Activated T-helper 1 cell treated with Interleukin-2 at 50 U/mL for 16 hours (primary cell): Measurements from ENCODE around the gene CLDN7.
A peak's percentile ranks its signal among the peaks of the same experiment; 100 is the strongest.

Experiments used
- DNase-seq: peaks from one replicate; pipeline ENCODE4 v3.0.0-alpha.2; 2020; ENCODE audit warnings: low read depth

Gene CLDN7, protein sequence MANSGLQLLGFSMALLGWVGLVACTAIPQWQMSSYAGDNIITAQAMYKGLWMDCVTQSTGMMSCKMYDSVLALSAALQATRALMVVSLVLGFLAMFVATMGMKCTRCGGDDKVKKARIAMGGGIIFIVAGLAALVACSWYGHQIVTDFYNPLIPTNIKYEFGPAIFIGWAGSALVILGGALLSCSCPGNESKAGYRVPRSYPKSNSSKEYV

DNA sequence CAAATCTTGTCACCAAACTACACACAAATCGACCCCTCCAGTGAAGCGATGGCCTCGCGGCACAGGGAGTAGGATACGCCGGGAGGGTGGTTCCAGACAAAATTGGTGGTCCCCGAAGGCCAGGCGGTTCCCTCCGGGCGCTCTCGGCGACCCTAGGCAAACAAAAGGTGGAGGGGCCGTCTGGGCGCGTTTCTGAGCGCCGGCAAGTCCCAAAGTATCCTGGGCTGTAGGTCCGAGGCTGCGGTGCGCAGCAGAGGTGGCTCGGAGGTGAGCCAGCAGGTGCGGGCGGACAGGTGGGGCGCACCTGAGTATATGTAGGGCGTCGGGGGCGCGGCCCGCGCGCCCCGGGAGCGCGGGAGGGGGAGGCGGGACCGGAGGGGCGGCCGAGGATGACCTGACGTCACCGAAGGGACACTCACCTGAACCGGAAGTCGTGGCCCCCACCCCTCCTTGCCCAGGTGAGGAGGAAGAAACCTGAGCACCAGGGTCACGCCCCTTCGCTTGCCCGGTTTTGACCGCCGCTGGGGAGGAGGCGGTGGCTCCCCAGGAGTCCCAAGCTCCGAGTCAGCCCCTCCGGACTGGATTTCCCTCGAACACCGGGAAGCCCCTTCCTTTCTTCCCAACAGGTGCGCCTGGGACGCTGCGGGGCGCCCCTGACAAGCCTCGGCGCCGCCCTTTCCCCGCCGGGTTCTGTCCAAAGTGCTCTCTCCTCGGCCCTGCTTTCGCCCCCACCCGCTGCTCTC lies at the start of gene CLDN7:
Gene CLDN7, minus strand, starts transcription at position 287 of the 743 bp plus-strand sequence. CDS start 435 bp downstream, outside the sequence.
- DNase-seq: no peak

DNA sequence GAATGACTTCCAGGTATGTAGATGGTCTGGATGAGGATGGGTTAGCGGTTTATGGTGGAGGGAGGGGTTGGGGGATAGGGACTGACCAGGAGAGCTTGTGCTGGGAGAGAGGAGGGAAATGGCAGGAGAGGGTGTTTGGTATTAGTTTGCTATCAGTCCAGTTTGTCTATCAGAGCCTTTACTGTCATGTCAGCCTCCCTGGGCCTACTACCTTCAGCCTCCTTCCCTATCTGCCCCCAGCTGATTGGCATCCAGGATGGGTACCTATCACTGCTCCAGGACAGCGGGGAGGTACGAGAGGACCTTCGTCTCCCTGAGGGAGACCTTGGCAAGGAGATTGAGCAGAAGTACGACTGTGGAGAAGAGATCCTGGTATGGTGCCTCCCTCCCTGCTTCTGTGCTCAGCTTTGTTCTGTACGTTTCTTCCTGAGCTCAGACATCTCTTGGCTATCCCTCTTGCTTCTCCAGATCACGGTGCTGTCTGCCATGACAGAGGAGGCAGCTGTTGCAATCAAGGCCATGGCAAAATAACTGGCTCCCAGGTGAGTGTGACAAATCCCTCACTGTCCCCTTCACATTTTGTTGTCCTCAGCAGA lies 48.9 kb upstream of the CLDN7 start:
- DNase-seq: no peak

DNA sequence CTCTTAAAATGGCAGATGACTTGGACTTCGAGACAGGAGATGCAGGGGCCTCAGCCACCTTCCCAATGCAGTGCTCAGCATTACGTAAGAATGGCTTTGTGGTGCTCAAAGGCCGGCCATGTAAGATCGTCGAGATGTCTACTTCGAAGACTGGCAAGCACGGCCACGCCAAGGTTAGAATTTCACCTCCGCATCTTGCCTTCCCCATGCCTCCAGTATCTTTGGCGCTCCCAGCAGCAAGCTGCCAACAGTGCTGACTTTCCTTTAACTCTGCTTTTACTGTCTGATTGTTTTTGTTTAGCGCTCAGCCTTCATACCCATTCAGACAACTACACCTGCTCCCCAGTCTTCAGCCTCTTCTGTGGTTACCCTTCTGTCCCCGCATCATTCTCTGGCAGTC lies 47.4 kb upstream of the CLDN7 start:
- no peak for DNase-seq

DNA sequence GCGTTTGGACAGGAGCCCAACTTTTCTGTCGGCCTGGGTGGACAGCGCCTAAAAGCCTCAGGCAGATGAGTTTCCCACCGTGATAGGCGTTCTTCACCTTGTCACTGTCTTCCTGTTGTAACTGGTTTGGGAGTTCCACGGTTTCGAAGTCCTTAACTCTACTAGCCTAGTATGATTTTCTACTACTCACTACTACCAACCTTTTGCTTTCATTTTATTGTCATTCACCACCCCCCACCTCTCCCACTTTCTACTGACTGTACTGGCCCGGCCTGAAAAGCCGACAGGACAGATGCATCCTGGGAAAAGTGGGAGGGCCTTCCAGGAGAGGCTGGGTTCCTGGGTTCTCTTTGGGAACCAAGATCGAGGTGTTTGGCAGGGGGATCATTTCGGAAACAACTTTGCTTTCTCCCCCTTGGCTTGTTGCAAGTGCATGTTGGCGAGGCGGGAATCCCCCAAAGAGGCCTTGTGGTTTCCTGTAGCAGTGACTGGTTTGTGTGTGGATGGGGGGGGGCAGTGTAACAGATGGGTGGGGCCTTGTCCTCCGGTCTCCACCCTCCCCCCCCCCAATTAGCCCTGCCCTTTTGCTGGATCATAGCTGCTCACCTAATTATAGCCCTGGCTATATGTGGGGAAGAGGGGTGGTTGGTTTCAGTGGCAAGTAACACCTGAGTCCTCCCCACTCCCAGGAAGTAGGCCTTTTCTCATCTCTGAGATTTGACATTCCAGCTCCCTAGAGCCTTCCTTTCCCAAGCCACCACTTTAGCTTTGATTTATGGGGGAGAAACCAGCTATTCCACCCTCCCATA lies 46.6 kb upstream of the CLDN7 start:
- DNase-seq: peak; percentile 75

DNA sequence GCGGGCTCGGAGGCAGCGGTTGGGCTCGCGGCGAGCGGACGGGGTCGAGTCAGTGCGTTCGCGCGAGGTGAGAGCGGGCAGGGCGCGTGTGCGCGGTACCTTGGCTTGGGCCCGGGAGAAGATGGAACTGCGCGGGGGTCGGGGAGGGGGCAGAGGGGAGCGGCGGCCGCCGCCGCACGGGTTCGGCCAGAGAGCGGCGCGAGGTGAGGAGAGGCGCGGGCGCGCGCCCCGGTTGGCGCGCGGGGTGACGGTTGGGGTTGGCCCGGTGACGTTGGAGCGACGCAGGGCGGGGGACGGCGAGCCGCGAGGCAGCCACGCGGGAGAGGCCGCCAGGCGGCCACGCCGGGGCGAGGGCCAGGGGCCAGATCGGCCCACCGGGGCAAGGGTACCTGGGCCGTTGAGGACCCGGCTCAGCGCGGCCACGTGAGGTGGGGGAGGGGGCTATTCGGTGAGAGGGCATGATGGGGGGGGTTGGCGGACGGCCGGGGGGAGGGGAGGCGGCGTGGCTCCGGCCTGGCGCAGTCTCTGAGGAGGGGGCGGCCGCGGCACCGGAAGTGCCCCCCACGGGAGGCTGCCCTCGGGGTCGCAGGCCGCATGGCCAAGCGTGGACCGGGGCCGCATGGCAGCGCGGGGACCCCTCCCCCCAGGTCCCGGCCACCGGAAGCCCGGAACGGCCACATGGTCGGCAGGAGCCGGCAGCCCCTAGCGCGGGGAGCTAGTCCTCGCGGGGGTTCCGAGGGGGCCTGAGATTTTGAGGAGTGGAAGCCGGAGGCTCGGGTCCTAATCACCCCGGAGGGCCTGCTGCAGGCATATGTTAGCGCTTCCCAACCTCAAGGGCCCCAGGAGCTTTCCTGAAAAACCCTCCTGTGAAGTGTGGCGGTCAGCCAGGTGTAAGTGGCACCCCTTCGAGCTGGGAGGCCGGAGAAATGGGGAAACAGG lies 45.7 kb upstream of the CLDN7 start:
- peak; percentile 45 for DNase-seq

DNA sequence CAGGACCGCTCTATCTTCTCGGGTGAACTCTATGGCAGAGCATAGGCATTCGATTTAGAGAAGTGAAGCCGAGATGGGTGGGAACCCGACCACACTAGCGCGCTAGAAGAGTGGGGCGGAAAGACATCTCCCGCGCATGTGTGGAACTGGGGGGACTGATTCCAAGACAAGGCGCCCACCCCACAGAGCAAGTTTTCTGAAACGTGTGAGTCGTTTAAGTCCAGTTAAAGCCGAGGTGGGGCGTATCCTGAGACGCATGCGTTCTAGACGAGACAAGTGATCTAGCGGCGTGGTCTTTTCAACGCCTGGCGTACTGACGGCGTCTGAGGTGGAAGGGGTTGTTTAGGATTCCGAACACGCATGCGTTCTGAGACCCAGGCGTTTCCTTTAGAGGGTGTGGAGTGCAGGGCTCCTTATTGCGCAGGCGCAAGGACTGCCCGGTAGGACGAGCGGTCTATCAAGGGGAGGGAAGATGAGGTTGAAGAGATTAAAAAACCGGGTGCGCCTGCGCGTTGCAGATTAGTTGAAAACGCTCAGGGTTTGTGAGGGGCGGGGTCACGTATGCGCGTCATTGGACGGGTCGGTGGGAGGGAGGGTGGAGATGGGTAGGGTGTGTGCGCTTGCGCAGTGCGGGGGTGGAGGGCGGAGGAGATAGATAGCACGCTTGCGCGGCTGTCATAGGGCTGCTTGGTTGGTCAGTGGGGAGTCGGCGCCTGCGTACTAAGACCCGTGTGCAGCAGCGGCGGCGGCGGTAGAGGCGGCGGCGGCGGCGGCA lies 44.8 kb upstream of the CLDN7 start, which contains the start of gene EIF5A:
Gene EIF5A, plus strand, starts transcription at position 718 of the 775 bp plus-strand sequence. CDS start 2,008 bp downstream, outside the sequence.
- peak; percentile 100 for DNase-seq

DNA sequence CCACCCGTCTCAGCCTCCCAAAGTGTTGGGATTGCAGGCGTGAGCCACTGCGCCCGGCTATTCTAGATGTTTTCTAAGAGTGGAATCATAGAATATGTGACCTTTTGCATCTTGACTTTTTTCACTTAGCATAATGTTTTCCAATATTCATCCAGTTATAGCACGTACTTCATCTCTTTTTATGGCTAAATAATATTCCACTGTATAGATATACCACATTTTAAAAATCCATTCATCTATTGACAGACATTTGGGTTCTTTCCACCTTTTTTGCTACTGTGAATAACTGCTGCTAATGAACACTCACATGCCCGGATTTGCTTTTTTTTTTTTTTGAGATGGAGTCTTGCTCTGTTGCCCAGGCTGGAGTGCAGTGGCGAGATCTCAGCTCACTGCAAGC lies 41.9 kb upstream of the CLDN7 start:
- no peak for DNase-seq

DNA sequence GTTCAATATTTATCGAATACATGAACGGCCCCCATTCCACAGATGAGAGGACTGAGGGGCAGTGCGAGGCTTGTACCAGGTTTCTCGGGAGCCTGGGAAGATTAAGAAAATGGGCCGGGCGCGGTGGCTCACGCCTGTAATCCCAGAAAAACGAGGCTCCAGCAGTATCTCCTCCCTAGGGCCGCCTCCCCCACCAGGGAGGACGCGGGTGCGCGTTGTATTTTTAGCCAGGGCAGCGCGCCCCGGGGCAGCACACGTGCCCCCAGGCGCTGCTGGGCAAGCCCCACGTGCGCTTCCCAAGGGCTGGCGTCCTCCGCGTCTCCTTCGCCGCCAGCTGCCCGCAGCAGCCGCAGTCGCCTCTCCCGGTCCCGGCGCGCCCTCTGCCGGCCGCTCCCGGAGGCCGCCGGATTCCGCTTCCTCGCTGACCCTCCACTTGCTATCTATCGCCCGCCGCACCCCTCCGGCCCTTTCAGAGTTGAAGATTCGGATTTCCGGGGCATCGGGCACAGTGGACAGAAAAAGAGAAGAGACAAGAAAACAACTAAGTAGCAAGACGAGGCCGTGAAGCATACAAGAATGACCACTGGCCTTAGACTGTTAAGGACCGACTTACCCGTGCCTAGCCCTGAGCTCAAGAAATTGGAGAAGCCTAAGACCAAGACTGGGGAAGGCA lies 34.0 kb upstream of the CLDN7 start:
- peak; percentile 53 for DNase-seq

DNA sequence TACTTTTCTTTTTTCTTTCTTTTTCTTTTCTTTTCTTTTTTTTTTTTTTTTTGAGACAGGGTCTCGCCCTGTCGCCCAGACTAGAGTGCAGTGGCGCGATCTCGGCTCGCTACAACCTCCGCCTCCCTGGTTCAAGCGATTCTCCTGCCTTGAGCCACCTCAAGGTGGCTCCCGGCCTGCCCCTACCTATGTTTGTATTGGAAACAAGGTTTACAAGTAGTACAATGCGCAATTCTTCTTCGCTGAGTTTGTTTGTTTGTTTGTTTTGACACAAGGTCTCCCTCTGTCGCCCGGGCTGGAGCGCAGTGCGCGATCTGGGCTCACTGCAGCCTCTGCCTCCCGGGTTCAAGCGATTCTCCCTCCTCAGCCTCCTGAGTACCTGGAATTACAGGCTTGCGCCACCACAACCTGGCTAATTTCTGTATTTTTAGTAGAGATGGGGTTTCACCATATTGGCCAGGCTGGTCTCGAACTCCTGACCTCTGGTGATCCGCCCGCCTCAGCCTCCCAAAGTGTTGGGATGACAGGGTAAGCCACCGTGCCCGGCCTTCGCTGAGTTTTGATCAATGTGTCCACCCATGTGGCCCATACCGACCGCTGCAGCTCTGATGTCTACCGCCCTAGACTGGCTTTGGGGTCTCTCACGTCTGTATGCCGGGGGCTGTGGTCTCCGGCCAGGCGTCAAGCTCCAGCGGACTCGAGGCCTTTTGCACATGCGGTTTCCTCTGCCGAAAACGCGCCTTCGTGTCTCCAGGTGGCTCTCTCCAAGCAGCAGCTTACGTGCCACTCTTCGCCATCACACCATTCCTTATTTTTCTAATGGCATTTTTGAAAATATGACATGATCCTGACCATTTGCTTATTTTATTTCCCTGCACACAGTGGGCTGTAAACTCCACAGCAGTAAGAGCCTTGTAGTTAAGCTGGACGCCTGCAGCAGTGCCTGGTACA lies 33.2 kb upstream of the CLDN7 start:
- DNase-seq: no peak

DNA sequence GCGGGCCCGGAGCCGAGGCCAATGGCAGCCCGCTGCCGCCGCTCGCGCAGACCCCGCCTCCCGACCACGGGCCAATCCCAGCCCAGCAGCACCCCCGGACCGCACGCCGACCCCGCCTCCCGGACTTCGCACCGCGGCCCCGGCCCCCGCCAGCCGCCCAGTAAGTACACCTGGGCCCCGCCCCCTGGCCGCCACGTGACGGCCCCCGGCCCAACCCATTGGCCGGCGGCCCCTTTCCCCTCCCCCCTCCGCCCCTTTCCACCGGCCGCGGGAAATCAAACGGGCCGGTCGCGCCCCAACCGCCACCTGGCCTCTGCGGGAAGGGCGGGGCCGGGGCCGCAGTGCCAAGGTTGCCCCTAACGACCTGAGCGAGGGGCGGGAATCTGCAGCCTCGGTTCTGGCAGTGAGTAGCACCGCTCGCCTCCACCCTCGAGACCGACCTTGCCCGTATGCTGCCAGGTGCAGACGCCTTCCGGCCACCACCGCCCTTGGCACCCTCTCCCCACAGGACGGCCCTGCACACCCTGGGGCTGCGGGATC lies 32.4 kb upstream of the CLDN7 start, which contains the start of gene YBX2:
Gene YBX2, minus strand, starts transcription at position 26 of the 540 bp plus-strand sequence. CDS start 139 bp downstream, outside the sequence.
- DNase-seq: peak; percentile 51

DNA sequence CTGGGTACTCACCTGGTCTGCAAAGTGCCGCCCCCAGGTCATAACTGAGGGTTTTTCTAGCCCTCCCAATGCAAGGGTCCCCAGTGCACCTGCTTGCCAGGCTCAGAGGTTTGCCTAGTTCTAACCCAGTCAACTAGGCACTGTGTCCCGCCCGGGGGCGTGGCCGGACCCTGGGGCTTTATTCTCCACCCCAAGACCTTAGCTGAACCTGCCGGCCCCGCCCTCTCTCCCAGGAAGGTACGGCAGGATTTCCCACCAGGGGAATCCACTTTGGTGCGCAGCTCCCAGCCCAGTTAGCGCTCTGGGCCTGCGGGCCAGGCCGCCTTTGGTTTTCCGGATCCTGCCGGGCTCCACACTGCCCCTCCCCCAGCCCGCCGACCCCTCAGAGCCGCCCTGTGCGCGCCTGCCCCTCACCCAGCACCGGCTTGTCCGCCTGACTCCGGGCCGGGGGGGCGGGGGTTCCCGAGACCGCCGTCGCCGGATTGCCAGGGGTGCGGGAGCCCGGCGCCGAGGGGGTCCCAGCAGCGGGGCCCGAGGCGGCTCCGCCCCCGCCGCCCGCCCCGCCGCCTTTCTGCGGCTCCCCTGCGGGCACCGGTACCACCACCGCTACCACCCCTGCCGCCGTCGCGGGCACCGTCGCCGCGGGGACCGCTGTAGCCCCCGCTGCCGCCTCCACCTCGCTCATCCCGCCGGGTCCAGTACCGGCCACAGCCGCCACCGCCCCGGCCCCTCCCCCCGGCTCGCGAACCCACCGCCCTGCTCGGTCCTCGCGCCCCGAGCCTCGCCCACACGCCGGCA lies 31.7 kb upstream of the CLDN7 start:
- DNase-seq: no peak

DNA sequence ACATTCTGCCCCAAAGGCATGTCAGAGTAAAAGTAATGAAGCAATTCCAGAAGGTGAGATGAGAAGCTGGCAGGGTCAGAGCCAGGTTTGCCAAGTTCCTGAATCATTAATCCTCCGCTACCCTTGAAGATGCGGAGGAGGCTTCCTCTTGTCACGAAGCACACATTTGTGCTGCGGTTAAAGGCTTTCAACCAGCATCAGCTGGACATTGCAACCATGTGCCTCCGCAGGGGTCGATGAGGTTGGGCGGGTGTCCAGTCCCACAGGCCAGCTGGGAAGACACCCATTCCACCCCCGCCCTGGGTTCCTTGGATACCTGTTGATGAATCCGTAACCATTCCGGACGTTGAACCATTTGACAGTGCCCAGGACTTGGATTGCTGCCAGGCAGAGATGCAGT lies 30.9 kb upstream of the CLDN7 start:
- no peak for DNase-seq

DNA sequence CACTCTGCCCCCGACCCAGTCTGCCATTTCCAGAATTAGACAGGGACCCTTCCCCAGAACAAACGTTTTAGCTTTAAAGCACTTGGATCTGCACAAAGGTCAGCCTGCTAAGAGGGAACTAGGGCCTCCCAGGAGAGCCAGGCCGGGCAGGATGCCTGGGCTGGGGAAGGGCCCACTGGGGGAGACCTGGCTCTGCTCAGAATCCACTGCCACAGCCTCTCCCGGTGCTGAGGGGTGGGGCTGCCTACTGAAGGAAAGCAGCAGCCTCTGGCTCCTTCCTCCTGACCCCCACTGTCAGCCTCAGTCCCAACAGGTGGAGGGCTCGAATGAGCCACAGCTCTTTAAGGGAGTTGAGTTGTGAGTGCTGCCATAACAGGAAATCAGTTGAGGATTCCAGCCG lies 30.5 kb upstream of the CLDN7 start:
- no peak for DNase-seq

DNA sequence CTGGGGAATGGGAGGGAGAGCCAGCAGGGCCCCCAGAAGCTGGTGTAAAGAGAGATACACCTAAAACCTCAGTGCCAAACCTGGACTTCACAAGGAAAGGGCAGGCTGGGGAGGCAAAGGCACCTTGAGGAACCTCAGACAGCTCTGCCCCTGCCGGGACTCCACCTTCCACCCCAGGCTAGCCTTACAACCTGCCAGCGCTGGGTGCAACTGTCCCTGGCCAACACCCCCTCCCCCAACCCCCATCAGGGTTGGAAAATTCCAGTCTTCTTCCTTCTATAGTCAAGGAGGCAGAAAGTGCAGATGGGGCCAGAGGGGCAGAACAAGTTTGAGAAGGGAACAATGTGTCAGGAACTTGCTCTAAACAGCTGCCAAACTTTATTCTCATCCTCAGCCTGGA lies 29.9 kb upstream of the CLDN7 start:
- DNase-seq: no peak

DNA sequence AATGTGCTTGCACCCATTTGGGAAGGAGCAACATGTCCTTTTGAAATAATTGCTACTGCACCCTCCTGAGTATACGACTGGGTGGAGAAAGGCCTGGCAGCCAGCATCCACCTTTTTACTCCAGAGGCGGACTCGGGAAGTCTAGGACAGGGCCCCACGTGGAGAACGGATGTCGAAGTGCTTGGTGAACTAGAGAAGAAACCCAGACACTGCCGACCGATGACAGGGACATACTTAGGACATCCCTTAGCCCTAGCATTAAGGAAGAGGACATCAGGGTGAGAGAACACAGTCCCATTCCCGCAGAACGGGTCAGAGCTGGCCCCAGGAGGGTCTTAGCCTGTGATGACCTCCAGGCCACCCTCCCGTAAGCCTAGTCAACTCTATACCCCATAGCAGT lies 28.4 kb upstream of the CLDN7 start:
- no peak for DNase-seq

DNA sequence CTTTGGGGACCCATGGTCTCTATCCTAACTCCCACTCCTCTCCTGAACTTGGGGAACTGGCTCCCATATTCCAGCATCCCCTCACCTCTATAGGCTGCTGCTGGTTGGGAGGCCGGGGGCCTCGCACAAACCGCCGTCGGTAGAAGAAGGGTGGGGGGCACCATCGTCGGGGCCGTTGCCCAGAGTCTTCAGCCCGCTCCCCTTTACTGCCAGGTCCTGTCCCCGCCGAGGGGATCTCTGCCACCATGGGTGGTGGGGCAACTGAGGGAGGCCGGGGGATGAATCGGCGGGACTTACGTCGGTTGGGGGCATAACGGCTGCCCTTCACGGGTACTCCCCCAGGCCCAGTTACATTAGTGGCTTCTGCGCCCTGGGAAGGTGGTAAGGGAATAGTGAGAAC lies 27.9 kb upstream of the CLDN7 start:
- no peak for DNase-seq

DNA sequence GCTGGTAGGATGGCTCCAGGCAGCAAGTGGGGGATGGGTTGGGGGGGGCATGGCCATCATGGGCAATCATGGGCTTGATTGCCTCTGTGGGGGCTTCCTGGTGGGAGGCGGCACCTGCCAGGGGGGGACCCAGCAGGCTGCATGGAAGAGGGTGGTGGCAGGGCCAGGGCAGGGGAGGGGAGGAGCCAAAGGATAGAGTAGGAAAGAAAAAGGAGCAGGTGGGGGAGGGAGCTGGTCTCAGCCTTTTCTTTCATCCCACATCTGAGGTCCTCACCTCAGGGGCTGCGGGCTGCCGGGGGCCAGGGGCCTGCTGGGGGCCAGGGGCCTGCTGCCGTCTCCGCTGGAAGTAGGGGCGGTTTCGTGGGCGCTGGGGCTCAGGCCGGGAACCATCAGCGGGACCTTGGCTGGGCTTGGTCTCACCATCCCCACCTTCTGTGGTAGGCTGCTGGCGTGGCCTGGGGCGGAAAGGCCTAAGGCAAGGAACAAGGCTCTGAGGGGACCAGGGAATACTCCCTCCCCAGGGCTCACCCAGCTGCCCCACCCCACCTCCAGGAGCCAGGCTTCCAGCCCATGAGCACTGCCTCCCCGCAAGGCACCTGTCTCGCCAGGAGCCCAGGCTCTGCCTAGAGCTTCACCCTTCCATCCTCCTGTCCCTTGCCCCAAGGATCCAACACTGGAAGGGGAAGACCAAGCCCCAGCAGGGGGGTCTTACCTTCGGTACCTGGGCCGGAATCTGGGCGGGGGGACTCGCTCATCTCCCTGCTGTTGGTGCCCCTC lies 27.2 kb upstream of the CLDN7 start:
- no peak for DNase-seq
